Measurements from ENCODE around the gene MCAM.

MCAM gene

DNA sequence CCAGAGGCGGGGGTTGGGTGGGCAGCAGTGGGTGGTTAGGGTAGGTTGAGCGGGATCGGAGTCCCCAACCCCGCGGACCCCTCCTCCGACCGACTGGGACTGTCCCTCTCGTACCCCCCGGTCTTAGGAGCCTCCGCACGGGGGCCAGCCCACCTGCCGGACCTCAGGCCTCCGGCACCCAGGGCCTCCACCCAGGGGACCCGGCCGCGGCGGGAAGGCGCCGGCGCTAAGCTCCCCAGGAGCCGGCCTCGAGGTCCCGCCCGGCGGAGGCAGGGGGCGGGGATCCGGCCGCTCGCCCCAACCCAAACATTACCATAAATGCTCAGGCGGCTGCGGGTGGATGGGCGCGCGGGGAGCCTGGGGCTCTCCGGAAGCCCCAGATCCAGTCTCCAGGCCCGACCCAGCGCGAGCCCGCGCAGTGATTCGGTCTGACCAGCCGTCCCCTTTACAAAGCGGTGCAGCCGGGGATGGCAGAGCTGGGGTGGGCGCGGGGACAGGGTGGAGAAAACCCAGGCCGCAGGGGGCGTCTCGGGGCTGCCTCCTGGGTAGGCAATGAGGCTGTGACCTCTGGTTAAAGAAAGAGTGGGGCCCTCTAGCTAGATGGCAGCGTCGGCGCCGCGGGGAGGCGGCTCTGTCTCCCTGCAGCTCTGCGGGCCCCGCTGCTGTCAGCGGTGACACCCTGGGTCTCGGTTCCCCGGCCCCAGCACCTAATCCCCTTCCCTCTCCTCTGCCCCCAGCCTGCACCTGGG is 4.0 kb upstream of the MCAM start:
- no peak overlapping the region for H3K27ac ChIP-seq (ENCODE audit: low read length)
- DNase-seq (peak; percentile 31), ATAC-seq (ENCODE audit: insufficient read depth, low read depth) (peak; percentile 31; the same call in 1 of the 3 replicates)
- peaks cover 26% of the 10 kb centered on the region for H3K4me1 ChIP-seq (ENCODE audit: insufficient read depth, low read length)
- peak overlapping the region in 1 of 2 experiments; percentile 24; a peak in 2 of 4 replicates for H3K4me3 ChIP-seq (ENCODE audit: low read depth in 1 of 2, low read length in 2 of 2)
- H3K79me2 ChIP-seq (ENCODE audit: insufficient read depth, low read length) = no peaks in the 10 kb centered on the region
- peak overlapping the region; percentile 56 for H2AFZ ChIP-seq (ENCODE audit: low read depth, low read length)
- TF ChIP-seq EZH2 (IDR thresholded peaks at IDR 0.05; ENCODE audit: borderline replicate concordance, low read depth, low read length, severe bottlenecking) = no peak
- TF ChIP-seq, protein P1, sequence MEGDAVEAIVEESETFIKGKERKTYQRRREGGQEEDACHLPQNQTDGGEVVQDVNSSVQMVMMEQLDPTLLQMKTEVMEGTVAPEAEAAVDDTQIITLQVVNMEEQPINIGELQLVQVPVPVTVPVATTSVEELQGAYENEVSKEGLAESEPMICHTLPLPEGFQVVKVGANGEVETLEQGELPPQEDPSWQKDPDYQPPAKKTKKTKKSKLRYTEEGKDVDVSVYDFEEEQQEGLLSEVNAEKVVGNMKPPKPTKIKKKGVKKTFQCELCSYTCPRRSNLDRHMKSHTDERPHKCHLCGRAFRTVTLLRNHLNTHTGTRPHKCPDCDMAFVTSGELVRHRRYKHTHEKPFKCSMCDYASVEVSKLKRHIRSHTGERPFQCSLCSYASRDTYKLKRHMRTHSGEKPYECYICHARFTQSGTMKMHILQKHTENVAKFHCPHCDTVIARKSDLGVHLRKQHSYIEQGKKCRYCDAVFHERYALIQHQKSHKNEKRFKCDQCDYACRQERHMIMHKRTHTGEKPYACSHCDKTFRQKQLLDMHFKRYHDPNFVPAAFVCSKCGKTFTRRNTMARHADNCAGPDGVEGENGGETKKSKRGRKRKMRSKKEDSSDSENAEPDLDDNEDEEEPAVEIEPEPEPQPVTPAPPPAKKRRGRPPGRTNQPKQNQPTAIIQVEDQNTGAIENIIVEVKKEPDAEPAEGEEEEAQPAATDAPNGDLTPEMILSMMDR (IDR thresholded peaks at IDR 0.05; ENCODE audit: borderline replicate concordance, extremely low read depth, low read length, poor library complexity, severe bottlenecking) = no peak
- H3K4me2 ChIP-seq (ENCODE audit: insufficient read depth, low read length) = peak overlapping the region; percentile 45
- no peaks in the 10 kb centered on the region for H3K36me3 ChIP-seq (ENCODE audit: insufficient read depth, low read length)
- H3K27me3 ChIP-seq (ENCODE audit: insufficient read depth, low read length, poor library complexity) = peaks cover 39% of the 10 kb centered on the region
- H3K9ac ChIP-seq (ENCODE audit: low read depth, low read length) = peak overlapping the region; percentile 22; the same call in 1 of the 2 replicates
- no peaks in the 10 kb centered on the region for H3K9me3 ChIP-seq (ENCODE audit: insufficient read depth, low read length, severe bottlenecking)
- H4K20me1 ChIP-seq (ENCODE audit: insufficient read depth, low read length) = peaks cover 13% of the 10 kb centered on the region

DNA sequence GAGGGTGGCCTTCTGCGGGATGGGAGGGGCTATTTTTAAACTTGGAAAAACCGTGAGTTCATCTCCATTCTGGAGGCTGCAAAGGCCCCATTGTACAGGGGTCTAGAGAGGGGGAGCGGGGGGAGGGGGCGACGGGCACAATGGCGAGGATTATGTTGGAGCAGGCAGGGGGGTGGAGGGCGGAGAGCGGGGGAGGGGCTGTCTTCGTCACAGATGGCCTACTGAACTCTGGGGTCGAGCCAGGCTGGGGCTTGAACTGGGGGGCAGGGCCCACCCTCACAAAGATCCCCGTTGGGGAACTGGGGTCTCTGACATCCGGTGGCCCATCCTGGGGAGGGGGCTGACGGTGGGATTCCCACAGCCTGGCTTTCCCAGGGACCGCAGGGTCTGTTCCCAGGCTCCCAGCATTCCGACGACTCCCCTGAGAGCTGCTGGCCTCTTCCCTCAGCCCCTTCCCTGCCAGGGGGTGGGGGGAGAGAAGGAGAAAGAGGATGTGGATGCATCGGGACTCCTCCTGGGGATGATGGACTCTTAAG is 3.4 kb upstream of the MCAM start:
- Histone ChIP-seq H3K27ac (ENCODE audit: low read length) (no peak overlapping the region), H3K36me3 (ENCODE audit: insufficient read depth, low read length) (no peaks in the 10 kb centered on the region), H3K4me2 (ENCODE audit: insufficient read depth, low read length) (no peak overlapping the region), H3K79me2 (ENCODE audit: insufficient read depth, low read length) (no peaks in the 10 kb centered on the region), H3K9me3 (ENCODE audit: insufficient read depth, low read length, severe bottlenecking) (no peaks in the 10 kb centered on the region), H2AFZ (ENCODE audit: low read depth, low read length) (no peak overlapping the region), H3K9ac (ENCODE audit: low read depth, low read length) (no peak overlapping the region), H3K4me3 (ENCODE audit: low read depth in 1 of 2, low read length in 2 of 2) (no peak overlapping the region), H4K20me1 (ENCODE audit: insufficient read depth, low read length) (peaks cover 19% of the 10 kb centered on the region), H3K27me3 (ENCODE audit: insufficient read depth, low read length, poor library complexity) (peaks cover 45% of the 10 kb centered on the region), H3K4me1 (ENCODE audit: insufficient read depth, low read length) (peaks cover 32% of the 10 kb centered on the region)
- TF ChIP-seq, protein P1 (IDR thresholded peaks at IDR 0.05; ENCODE audit: borderline replicate concordance, extremely low read depth, low read length, poor library complexity, severe bottlenecking) = no peak
- TF ChIP-seq EZH2 (IDR thresholded peaks at IDR 0.05; ENCODE audit: borderline replicate concordance, low read depth, low read length, severe bottlenecking) = no peak
- ATAC-seq (ENCODE audit: insufficient read depth, low read depth) (no peak), DNase-seq (no peak)

DNA sequence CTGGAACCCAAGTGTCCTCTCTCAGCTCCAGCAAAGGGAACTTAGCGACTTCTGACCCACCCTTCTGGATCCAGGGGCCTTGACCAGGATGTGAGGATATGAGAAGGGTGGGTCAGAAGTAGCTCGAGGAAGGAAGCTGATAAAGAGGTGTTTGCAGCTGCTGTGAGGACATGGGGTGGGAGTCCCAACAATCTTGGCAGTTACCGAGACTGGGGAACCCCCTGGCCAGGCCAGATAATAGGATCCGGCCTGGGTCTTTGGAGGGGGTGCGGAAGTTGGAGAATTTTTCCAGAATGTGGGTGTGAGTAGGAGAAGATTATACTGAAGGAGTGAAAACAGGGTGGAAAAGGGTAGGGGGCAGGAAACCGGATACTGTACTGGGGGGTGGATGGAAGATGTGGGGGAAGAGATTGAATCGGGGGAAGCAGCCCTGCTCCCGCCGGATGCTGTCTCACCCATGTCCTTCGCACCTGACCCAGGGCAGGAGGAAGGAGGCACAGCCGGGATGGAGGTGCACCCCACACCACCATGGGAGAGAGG is 2.8 kb upstream of the MCAM start:
- no peak for TF ChIP-seq EZH2 (IDR thresholded peaks at IDR 0.05; ENCODE audit: borderline replicate concordance, low read depth, low read length, severe bottlenecking)
- Histone ChIP-seq H3K9me3 (ENCODE audit: insufficient read depth, low read length, severe bottlenecking) (no peaks in the 10 kb centered on the region), H3K4me2 (ENCODE audit: insufficient read depth, low read length) (no peak overlapping the region), H2AFZ (ENCODE audit: low read depth, low read length) (no peak overlapping the region), H4K20me1 (ENCODE audit: insufficient read depth, low read length) (peaks cover 19% of the 10 kb centered on the region), H3K27ac (ENCODE audit: low read length) (no peak overlapping the region), H3K4me1 (ENCODE audit: insufficient read depth, low read length) (peaks cover 37% of the 10 kb centered on the region), H3K27me3 (ENCODE audit: insufficient read depth, low read length, poor library complexity) (peaks cover 51% of the 10 kb centered on the region), H3K36me3 (ENCODE audit: insufficient read depth, low read length) (no peaks in the 10 kb centered on the region), H3K4me3 (ENCODE audit: low read depth in 1 of 2, low read length in 2 of 2) (no peak overlapping the region), H3K9ac (ENCODE audit: low read depth, low read length) (no peak overlapping the region), H3K79me2 (ENCODE audit: insufficient read depth, low read length) (no peaks in the 10 kb centered on the region)
- DNase-seq = no peak
- no peak for ATAC-seq (ENCODE audit: insufficient read depth, low read depth)

DNA sequence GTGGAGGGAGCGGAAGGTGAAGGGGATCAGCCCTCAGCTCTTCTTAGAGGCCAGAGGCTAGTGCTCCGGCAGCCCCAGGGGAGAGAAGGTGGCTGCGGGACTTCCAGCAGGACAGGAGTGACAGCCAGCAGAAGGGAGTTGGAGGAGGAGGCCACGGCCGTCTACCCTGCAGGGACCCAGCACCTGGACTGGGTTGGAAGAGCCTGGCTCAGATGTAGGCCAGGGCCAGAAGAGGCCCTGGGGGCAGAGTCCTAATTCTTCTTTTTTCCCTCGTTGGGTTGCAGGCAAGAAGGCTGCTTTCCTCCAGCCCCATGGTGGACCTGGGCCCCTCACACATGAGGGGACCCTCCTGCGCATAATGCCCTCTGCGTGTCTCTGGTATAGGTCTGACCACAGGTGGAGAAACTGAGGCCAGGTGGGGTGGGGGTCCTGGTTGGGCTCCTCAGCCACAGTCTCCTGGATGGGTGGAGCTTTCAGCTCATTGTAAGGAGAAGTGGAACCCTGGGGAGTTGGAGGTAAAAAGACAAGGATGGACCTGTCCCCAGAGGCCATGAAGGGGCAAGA is 2.3 kb upstream of the MCAM start:
- Histone ChIP-seq H3K4me1 (ENCODE audit: insufficient read depth, low read length) (peaks cover 39% of the 10 kb centered on the region), H3K9me3 (ENCODE audit: insufficient read depth, low read length, severe bottlenecking) (no peaks in the 10 kb centered on the region), H3K9ac (ENCODE audit: low read depth, low read length) (no peak overlapping the region), H3K27me3 (ENCODE audit: insufficient read depth, low read length, poor library complexity) (peaks cover 53% of the 10 kb centered on the region), H3K27ac (ENCODE audit: low read length) (no peak overlapping the region), H3K36me3 (ENCODE audit: insufficient read depth, low read length) (no peaks in the 10 kb centered on the region), H4K20me1 (ENCODE audit: insufficient read depth, low read length) (peaks cover 19% of the 10 kb centered on the region), H3K79me2 (ENCODE audit: insufficient read depth, low read length) (no peaks in the 10 kb centered on the region), H3K4me3 (ENCODE audit: low read depth in 1 of 2, low read length in 2 of 2) (no peak overlapping the region), H3K4me2 (ENCODE audit: insufficient read depth, low read length) (no peak overlapping the region), H2AFZ (ENCODE audit: low read depth, low read length) (no peak overlapping the region)
- DNase-seq (no peak), ATAC-seq (ENCODE audit: insufficient read depth, low read depth) (no peak)
- no peak for TF ChIP-seq EZH2 (IDR thresholded peaks at IDR 0.05; ENCODE audit: borderline replicate concordance, low read depth, low read length, severe bottlenecking)
- TF ChIP-seq, protein P1 (IDR thresholded peaks at IDR 0.05; ENCODE audit: borderline replicate concordance, extremely low read depth, low read length, poor library complexity, severe bottlenecking) = no peak
